ENCODE results near the gene CTDSP2. TPM values are rescaled to one million over a fixed set of nuclear protein-coding genes. Genes with fewer than 3 reads are reported as not detected.

Gene CTDSP2
- polyA plus RNA-seq, 1 of the 3 experiments (the other 2 are of a cell fraction) = 119 TPM

- TF ChIP-seq IRF3 (IDR thresholded peaks at IDR 0.05; ENCODE audit: low read depth, low read length) (no peak), NRF1 (IDR thresholded peaks at IDR 0.05; ENCODE audit: low read depth, low read length) (no peak), SMC3 (IDR thresholded peaks at IDR 0.05; ENCODE audit: low read depth, low read length) (no peak), TCF12 (IDR thresholded peaks at IDR 0.05) (peak; percentile 7; the same call in 1 of the 2 replicates), FOXM1 (IDR thresholded peaks at IDR 0.05; ENCODE audit: low read depth) (no peak)
These were observed 13.6 kb downstream of the CTDSP2 start (continued) for GRCh38 chr12:57832966-57833365.

GRCh38 chr12:57830393-57830792 lies 16.1 kb downstream of the CTDSP2 start:
- Histone ChIP-seq H3K9me3 (no peaks in the 10 kb centered on the region), H3K27ac (ENCODE audit: low read depth in 2 of 2, low read length in 1 of 2) (no peak overlapping the region), H3K9ac (no peak overlapping the region), H3K27me3 (ENCODE audit: insufficient read depth) (no peaks in the 10 kb centered on the region), H3K36me3 (replicated peaks in 1 of 2; ENCODE audit: control insufficient read depth in 1 of 2, insufficient read depth in 2 of 2, low read length in 1 of 2) (peaks cover 36 to 41% of the 10 kb centered on the region in 2 experiments), H2AFZ (ENCODE audit: low read depth) (no peak overlapping the region), H3K4me1 (ENCODE audit: control insufficient read depth in 1 of 2, insufficient read depth in 2 of 2, low read depth in 1 of 2, low read length in 1 of 2) (peaks cover 20 to 37% of the 10 kb centered on the region in 2 experiments; a peak in 3 of 4 replicates), H3K4me3 (ENCODE audit: low read depth in 2 of 2, low read length in 1 of 2) (no peak overlapping the region), H3K79me2 (ENCODE audit: insufficient read depth) (peaks cover 94% of the 10 kb centered on the region), H4K20me1 (ENCODE audit: insufficient read depth) (peaks cover 99% of the 10 kb centered on the region), H3K4me2 (no peak overlapping the region), H3F3A (replicated peaks; ENCODE audit: insufficient read depth) (peaks cover 10% of the 10 kb centered on the region), H3K9me2 (no peaks in the 10 kb centered on the region)
- ChIA-PET POLR2A (no interaction called here), CTCF (interaction anchor here (0.8 to 4.3 kb wide), 9 partner anchors 14 to 84 kb away, joined by 3 to 34 read pairs (median 6); no protein-coding TSS in a partner anchor)
- no peak for DNase-seq
- WGBS (ENCODE audit: low lambda C conversion rate) = 100% methylated on average over 2 of the region's 2 CpGs
- TF ChIP-seq ELF1 (IDR thresholded peaks at IDR 0.05) = no peak
- no peak for TF ChIP-seq REST (IDR thresholded peaks at IDR 0.05; ENCODE audit: low read depth, low read length)
- TF ChIP-seq RAD21 (IDR thresholded peaks at IDR 0.05; ENCODE audit: low read length) = no peak
- TF ChIP-seq CHD2 (IDR thresholded peaks at IDR 0.05; ENCODE audit: low read length, partially characterized antibody) = no peak
- TF ChIP-seq YY1 (IDR thresholded peaks at IDR 0.05; ENCODE audit: low read depth) = no peak
- no peak for TF ChIP-seq JUND (IDR thresholded peaks at IDR 0.05)
- TF ChIP-seq CTCF (IDR thresholded peaks at IDR 0.05) = no peak
- TF ChIP-seq NRF1 (IDR thresholded peaks at IDR 0.05; ENCODE audit: low read depth, low read length) = no peak
- no peak for TF ChIP-seq GATA2 (CRISPR knock-in tag; IDR thresholded peaks at IDR 0.05)
